ENCODE results near the gene NKD2.

NKD2 gene

DNA sequence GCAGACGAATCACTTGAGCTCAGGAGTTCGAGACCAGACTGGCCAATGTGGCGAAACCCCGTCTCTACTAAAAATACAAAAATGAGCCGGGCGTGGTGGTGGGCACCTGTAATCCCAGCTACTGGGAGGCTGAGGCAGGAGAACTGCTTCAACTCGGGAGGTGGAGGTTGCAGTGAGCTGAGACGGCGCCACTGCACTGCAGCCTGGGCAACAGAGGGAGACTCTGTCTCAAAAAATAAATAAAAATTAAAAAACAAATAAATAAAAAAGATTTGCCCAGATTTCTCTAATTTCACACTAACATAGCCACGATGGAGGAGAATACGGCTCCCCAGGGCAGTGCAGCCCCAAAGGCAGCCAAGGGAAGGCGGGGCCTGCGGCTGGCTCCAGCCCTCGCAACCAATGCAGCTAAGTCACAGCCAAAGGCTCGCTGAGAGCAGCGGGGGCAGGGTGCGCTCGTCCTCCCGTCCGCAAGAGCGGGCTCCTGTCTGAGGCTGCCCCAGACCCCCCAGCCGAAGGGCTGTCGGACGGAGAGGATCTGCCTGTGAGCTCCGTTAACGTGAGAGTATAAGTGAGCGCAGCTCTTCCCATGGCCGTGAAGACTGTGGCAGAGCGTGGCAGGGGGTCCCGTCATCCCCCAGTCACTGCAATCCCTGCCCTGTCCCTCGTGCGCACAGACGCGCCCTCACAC lies 59.7 kb downstream of the NKD2 start:
- TF ChIP-seq EZH2 (IDR thresholded peaks at IDR 0.05; ENCODE audit: borderline replicate concordance, low read length) = no peak
- TF ChIP-seq, protein P1, sequence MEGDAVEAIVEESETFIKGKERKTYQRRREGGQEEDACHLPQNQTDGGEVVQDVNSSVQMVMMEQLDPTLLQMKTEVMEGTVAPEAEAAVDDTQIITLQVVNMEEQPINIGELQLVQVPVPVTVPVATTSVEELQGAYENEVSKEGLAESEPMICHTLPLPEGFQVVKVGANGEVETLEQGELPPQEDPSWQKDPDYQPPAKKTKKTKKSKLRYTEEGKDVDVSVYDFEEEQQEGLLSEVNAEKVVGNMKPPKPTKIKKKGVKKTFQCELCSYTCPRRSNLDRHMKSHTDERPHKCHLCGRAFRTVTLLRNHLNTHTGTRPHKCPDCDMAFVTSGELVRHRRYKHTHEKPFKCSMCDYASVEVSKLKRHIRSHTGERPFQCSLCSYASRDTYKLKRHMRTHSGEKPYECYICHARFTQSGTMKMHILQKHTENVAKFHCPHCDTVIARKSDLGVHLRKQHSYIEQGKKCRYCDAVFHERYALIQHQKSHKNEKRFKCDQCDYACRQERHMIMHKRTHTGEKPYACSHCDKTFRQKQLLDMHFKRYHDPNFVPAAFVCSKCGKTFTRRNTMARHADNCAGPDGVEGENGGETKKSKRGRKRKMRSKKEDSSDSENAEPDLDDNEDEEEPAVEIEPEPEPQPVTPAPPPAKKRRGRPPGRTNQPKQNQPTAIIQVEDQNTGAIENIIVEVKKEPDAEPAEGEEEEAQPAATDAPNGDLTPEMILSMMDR (IDR thresholded peaks at IDR 0.05; ENCODE audit: low read length) = no peak
- H3K27ac ChIP-seq (ENCODE audit: low read depth, low read length, poor library complexity, severe bottlenecking) = no peak overlapping the region
- no peak overlapping the region for H3K9ac ChIP-seq (ENCODE audit: low read length)
- H3K4me1 ChIP-seq (ENCODE audit: insufficient read depth, low read length, severe bottlenecking) = no peaks in the 10 kb centered on the region
- no peaks in the 10 kb centered on the region for H3F3A ChIP-seq (ENCODE audit: insufficient read depth, low read length)
- no peak overlapping the region for H3K4me2 ChIP-seq (ENCODE audit: low read length)
- no peak overlapping the region for H3K4me3 ChIP-seq (ENCODE audit: low read depth, low read length, poor library complexity, severe bottlenecking)
- no peaks in the 10 kb centered on the region for H3K27me3 ChIP-seq (ENCODE audit: insufficient read depth, low read length)
- no peaks in the 10 kb centered on the region for H4K20me1 ChIP-seq (ENCODE audit: insufficient read depth, low read length)
- H3K9me2 ChIP-seq (ENCODE audit: low read depth, low read length) = no peaks in the 10 kb centered on the region
- H3K9me3 ChIP-seq (ENCODE audit: low read length) = no peaks in the 10 kb centered on the region
- no peaks in the 10 kb centered on the region for H3K79me2 ChIP-seq (ENCODE audit: insufficient read depth, low read length)
- H3K36me3 ChIP-seq (ENCODE audit: insufficient read depth, low read length) = no peaks in the 10 kb centered on the region
- no peak overlapping the region for H2AFZ ChIP-seq (ENCODE audit: low read length)

DNA sequence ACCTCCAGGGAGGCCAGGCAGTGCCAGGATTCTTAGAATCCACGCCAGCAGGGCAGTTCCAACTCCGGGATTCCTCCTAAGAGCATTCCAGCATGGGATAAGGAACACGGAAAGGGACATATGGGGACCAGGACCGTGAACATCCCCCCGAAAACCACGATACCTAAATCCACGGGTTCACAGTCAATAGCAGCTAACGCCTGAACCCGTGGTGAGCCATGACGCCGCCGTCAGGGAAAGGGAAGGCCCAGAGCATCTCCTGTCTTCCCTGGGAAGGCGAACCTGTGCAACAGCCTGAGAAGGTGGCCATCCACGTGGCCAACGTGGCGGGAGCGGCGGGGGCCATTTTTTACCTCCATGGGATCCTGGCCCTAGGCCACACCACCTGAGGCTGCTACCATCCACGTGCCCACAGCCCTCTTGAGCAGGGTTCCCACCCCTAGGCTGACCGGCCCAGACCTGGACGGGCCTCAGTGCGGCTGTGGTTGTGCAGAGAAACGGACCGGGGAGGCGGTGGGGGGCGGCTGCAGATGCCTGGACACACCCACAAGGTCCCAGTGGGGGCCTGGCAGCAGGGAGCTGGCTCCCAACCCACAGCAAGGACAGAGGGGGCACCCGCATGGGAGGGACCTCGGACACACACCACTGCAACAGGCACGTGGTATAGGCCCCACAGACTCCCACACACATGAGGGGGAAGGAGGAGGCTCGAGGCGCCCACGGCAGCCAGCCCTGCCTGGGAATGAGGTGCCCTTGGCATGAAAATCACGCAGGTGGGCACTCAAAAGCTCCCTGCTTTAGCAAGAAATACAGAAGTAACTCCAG lies 60.5 kb downstream of the NKD2 start:
- Histone ChIP-seq H3K9me3 (ENCODE audit: low read length) (no peaks in the 10 kb centered on the region), H3K4me2 (ENCODE audit: low read length) (no peak overlapping the region), H3K9ac (ENCODE audit: low read length) (no peak overlapping the region), H3K4me1 (ENCODE audit: insufficient read depth, low read length, severe bottlenecking) (no peaks in the 10 kb centered on the region), H3K4me3 (ENCODE audit: low read depth, low read length, poor library complexity, severe bottlenecking) (no peak overlapping the region), H2AFZ (ENCODE audit: low read length) (no peak overlapping the region), H3F3A (ENCODE audit: insufficient read depth, low read length) (no peaks in the 10 kb centered on the region), H3K9me2 (ENCODE audit: low read depth, low read length) (no peaks in the 10 kb centered on the region), H3K79me2 (ENCODE audit: insufficient read depth, low read length) (no peaks in the 10 kb centered on the region), H3K27ac (ENCODE audit: low read depth, low read length, poor library complexity, severe bottlenecking) (no peak overlapping the region), H3K27me3 (ENCODE audit: insufficient read depth, low read length) (no peaks in the 10 kb centered on the region), H4K20me1 (ENCODE audit: insufficient read depth, low read length) (no peaks in the 10 kb centered on the region), H3K36me3 (ENCODE audit: insufficient read depth, low read length) (no peaks in the 10 kb centered on the region)
- TF ChIP-seq, protein P1 (IDR thresholded peaks at IDR 0.05; ENCODE audit: low read length) = no peak
- TF ChIP-seq EZH2 (IDR thresholded peaks at IDR 0.05; ENCODE audit: borderline replicate concordance, low read length) = no peak

DNA sequence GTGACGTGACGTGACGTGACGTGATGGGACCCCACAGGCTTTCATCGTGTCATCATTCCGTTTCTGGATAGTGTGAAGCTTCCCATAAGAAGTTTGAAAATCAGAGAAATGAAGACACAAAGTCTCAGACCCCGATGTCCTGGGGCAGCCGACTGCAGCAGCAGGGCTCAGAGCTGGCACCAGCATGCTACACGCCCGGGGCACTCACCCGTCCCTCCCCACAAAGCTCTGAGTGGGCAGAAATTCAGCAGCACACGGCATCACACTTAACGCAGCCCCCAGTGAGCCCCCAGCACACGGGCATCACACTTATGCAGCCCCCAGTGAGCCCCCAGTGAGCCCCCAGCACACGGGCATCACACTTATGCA lies 61.1 kb downstream of the NKD2 start:
- Histone ChIP-seq H4K20me1 (ENCODE audit: insufficient read depth, low read length) (no peaks in the 10 kb centered on the region), H3K79me2 (ENCODE audit: insufficient read depth, low read length) (no peaks in the 10 kb centered on the region), H3K9me3 (ENCODE audit: low read length) (no peaks in the 10 kb centered on the region), H3K9me2 (ENCODE audit: low read depth, low read length) (no peaks in the 10 kb centered on the region), H2AFZ (ENCODE audit: low read length) (no peak overlapping the region), H3K4me3 (ENCODE audit: low read depth, low read length, poor library complexity, severe bottlenecking) (no peak overlapping the region), H3K9ac (ENCODE audit: low read length) (no peak overlapping the region), H3K4me2 (ENCODE audit: low read length) (no peak overlapping the region), H3K27me3 (ENCODE audit: insufficient read depth, low read length) (no peaks in the 10 kb centered on the region), H3K4me1 (ENCODE audit: insufficient read depth, low read length, severe bottlenecking) (no peaks in the 10 kb centered on the region), H3K36me3 (ENCODE audit: insufficient read depth, low read length) (no peaks in the 10 kb centered on the region), H3K27ac (ENCODE audit: low read depth, low read length, poor library complexity, severe bottlenecking) (no peak overlapping the region), H3F3A (ENCODE audit: insufficient read depth, low read length) (no peaks in the 10 kb centered on the region)
- TF ChIP-seq, protein P1 (IDR thresholded peaks at IDR 0.05; ENCODE audit: low read length) = no peak
- TF ChIP-seq EZH2 (IDR thresholded peaks at IDR 0.05; ENCODE audit: borderline replicate concordance, low read length) = no peak

All from OCI-LY1 (cell line).